GM21619 (cell line): ENCODE measurements around the gene MASP1.

ENCODE experiments used
- ATAC-seq: cut with Tn5 transposase; IDR thresholded peaks from one replicate; pipeline ENCODE4 v1.9.1; 2021; ENCODE audit not compliant: unreplicated experiment

MASP1 gene

GRCh38 chr3:187291512-187292132 is at the start of gene MASP1:
MASP1 (minus strand) TSS chr3:187291737; CDS start chr3:187291632, 105 bp downstream.
- no peak for ATAC-seq

- ATAC-seq = no peak
These were observed 49.0 kb upstream of the MASP1 start for GRCh38 chr3:187340578-187340977.

- no peak for ATAC-seq
These were observed 44.8 kb upstream of the MASP1 start for GRCh38 chr3:187336322-187336721.

- no peak for ATAC-seq
These were observed 43.4 kb upstream of the MASP1 start for GRCh38 chr3:187334904-187335303.

- ATAC-seq = no peak
These were observed 37.2 kb upstream of the MASP1 start for GRCh38 chr3:187328691-187329090.

- ATAC-seq = no peak
These were observed 36.3 kb upstream of the MASP1 start for GRCh38 chr3:187327845-187328244.

- ATAC-seq = no peak
These were observed 34.1 kb upstream of the MASP1 start for GRCh38 chr3:187325632-187326031.

GRCh38 chr3:187323091-187323490 is 31.6 kb upstream of the MASP1 start:
- no peak for ATAC-seq

GRCh38 chr3:187322291-187322690 is 30.8 kb upstream of the MASP1 start:
- ATAC-seq = no peak

- no peak for ATAC-seq
These were observed 30.2 kb upstream of the MASP1 start for GRCh38 chr3:187321766-187322165.

GRCh38 chr3:187319699-187320302 is 28.3 kb upstream of the MASP1 start:
- peak; percentile 88 for ATAC-seq

GRCh38 chr3:187318819-187319616 is 27.5 kb upstream of the MASP1 start:
- ATAC-seq = no peak

- ATAC-seq = no peak
These were observed 24.3 kb upstream of the MASP1 start for GRCh38 chr3:187315872-187316271.

GRCh38 chr3:187314176-187314575 is 22.6 kb upstream of the MASP1 start:
- ATAC-seq = no peak

GRCh38 chr3:187310954-187311470 is 19.5 kb upstream of the MASP1 start:
- ATAC-seq = no peak

- no peak for ATAC-seq
These were observed 18.7 kb upstream of the MASP1 start for GRCh38 chr3:187310226-187310625.

- no peak for ATAC-seq
These were observed 14.3 kb upstream of the MASP1 start for GRCh38 chr3:187305881-187306280.

GRCh38 chr3:187299611-187300010 is 8.1 kb upstream of the MASP1 start:
- no peak for ATAC-seq

- no peak for ATAC-seq
These were observed 5.4 kb upstream of the MASP1 start for GRCh38 chr3:187296911-187297310.

- no peak for ATAC-seq
These were observed 4.5 kb upstream of the MASP1 start for GRCh38 chr3:187296058-187296457.

GRCh38 chr3:187295316-187296034 is 3.9 kb upstream of the MASP1 start:
- ATAC-seq = no peak
